ENCODE results near the gene ADGRV1. TPM values are rescaled to one million over a fixed set of nuclear protein-coding genes. Genes with fewer than 3 reads are reported as not detected.

The ADGRV1 gene
- total RNA-seq, 1 donor from 2014 or later, result 7.1 TPM

DNA sequence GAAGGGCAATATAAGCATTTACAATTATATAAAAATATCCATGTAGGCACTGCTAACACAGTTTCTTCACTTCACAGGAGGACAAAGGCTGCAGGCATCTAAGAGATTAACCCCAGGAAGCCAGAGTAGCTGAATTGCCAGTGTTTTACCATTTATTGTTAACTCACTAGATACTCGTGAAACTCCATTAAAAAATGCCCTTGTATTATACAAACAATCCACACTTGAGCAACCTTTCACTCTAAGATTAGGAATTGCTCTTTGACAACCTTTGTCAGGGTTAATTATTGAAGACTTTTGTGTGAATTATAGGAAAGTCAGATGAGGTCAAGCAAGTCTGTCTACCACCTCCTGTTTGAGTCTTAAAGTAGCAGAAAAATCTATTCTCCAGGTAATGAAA is 317.8 kb downstream of the ADGRV1 start:
- DNase-seq, result no peak

DNA sequence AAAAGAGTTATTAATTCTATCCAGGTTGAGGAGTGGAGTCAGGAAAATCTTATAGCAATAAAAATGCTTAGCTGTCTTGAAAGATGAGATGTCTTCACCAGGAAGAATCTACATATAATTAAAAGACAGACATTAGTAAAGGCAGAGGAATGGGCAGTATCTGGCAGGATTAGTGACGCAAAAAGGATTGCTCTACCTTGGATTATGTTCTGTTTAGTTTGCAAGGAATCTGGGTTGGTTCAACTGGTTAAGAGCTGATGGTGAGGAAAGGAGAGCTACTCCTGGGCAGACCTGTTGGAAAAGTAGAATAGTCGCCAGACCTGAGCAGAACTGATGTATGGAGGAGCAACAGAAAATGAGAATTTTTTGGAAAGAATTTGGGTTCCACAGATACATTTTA is 318.5 kb downstream of the ADGRV1 start:
- no peak for DNase-seq

DNA sequence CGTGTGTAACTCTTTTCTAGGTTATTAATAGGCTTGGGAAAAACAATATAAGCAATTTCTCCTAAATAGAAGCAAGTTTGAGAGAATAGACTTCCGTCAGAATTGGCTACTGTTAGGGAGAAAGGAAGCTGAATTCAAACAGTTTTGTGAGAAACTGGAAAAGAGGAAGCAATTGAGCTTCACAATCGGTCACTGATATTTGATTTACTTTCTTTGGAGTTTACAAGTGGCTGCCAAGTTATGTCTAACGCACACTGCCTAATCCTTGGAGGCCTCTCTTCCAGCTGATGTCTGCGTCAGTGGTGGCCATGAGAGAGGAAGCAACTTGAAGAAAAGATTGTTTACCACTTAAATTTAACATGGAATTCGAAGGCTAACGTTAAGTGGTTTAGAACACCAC is 319.5 kb downstream of the ADGRV1 start:
- DNase-seq, result peak; percentile 27

DNA sequence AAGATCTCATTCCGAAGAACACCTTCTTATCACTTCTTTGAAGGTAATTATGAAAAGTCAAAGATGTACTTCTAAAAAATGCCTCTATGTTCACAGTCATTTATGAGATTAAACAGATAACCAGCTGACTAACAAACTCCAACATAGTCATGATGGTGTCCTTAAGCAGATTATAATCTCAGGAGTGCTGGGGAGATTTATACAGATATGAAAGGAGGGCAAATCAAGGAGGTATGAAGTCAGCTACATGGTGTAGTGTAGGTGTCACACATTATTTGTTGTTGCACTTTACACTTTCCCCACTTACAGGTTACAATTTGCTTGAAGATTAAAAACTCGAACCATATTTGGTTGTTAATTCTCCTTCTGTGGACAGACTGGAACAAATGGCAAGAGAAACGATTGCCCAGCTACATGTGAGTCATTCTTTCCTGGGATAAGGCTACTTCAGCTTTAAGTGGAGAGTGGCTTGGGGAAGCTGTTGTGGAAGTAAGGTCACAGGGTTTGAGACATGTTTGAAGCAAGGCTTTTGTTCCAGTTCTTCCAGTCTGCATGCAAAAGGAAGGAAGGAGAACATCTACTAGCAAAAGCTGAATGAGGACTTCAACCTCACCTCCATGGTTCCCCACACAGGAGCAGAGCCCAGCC is 320.1 kb downstream of the ADGRV1 start:
- DNase-seq, result peak; percentile 21

DNA sequence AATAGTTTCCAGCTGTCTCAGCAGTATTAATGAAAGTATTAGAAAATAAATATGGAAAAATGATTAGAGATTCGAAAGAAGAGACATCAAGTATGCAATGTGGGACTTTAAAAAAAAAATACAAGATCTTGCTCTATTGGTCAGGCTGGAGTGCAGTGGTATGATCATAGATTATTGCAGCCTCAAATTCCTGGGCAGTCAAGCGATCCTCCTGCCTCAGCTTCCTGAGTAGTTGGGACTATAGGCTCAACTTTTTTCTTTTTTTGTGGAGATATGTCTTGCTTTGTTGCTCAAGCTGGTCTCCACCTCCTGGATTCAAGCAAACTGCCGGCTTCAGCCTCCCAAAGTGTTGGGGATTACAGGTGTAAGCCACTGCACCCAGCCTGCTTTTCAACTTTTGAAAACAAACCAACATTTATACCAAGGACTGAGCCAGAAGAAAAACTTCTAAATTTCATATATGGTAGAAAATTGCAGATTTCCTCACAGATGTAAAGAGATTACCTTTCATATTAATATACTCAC is 323.1 kb downstream of the ADGRV1 start:
- DNase-seq, result no peak

DNA sequence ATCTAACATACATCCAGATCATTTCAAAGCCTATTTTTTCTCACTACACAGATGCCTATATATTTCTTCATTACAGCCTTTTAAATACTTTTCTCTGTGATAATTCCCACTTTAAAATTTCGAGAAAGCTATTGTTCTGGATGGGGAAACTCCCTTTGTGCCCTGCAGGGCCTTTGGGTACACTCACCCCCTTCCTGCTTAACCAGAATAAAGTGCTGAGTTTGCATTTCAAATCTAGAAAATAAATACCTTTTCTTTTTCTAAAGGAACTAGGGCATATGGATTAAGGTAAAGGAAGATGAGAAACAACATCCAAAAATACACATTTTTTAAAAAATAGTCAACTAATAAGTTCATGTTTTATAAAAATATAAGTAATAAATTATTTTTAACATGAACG is 323.9 kb downstream of the ADGRV1 start:
- DNase-seq, result no peak

DNA sequence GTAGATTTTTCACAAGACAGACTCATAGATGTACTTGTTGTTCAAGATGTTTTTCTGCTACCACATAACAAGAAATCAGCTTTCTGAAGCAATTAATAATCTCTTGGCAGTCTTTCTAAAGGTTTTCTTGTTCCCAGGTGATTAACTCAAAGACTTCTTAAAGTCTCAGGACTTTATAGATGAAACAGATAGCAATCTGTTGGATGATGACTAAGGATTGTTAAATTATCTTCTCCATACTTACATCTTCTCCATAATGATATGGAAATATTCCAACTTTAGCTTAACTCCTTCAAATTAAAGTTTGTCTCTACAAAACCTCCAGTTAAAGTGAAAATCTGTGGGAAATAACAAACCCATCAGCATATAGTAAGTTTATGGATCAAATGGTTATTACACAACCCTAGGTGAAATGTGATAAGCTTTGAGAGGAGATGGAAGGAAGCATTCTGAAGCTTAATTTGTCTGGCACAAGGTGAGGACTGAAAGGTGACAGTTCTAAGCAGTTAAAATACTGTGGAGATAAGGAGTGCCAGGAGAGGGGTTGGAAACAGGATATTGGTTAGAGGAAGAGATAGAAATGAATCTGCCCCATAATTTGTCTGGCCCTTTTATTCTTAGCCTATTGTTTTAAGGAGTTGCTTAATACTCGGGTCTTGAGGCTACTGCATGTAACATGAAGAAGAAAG is 326.7 kb downstream of the ADGRV1 start:
- DNase-seq, result no peak

DNA sequence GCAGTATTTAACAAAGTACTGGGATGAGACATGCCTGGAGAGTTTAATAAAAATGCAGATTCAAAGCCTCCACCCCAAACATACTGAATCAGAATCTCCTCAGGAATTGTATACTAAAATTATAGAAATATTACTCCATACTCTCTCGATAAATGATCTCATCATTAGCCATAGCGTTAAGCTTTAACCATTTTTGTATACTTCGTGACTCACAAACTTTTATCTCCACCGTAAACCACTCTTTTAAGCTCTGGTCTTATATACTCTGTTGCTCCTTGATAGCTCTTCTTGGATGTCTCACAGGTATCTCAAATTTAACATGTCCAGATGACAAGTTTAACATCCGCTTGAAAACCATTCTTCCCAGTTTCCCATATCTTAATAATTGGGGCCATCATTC is 327.8 kb downstream of the ADGRV1 start:
- DNase-seq, result no peak

DNA sequence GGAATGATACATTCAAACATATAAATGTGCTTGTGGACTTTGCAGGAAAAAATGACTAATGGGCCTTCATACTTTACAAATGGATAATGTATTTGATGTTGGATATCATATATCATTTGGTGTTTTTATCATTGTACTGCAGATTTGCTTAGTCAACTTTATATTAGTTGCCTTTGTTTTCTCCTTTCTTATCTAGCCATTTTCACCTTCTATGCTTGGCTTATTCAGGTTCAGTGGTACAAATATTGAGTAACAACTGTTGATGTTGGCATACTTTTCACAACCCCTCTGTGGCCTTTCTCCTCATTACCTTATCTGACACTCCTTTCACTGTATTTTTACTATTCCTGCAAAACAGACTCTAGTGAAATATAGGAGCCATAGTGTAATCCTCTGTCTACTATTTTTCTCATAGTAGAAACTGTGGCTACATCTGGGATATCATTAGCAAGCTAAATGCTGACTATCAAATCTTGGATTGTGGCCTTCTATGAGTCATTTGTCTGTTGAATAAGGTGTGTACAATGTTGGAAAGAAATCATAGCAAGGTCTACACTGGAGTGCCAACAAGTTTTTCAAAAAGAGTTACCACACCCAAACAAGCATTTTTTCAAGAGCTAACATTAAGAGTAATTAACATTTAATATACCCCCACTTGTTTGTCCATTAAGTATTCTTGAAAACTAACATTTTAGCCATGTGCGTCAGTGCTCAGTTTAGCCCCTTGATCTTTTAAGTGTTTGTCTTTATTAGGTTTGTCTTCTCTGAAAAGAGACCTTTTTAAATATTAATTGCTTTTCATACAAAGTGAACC is 330.1 kb downstream of the ADGRV1 start:
- no peak for DNase-seq

DNA sequence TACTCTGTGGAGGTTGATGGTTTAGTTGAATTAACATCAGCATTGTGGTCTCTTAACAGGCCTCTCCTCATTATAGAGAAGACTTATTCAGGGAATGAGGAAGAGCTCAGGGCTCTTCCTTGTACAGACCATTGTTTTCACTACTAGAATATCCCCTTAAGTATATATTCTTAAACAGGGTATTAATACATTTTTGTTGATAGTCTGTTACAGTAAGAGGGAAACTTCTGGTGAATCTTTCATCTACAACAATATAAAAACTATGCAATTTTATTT is 330.7 kb downstream of the ADGRV1 start:
- no peak for DNase-seq

DNA sequence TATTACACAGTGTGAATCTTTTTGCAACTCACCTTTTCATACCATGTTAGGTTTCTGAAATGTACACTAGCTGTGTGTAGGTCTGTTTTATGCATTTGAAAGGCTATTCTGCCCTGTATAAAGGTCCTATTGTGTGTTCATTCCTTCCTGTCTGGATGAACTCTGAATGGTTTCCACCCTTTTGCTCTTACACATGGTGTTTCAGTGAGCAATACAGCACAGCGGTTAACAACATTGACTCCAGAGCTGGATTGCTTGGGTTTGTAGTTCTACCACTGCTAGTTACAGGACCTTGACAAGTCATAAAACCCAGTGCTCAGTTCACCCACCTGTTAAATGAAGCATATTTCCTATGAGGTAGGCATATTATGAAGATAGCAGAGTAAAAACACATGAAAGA is 331.6 kb downstream of the ADGRV1 start:
- no peak for DNase-seq

DNA sequence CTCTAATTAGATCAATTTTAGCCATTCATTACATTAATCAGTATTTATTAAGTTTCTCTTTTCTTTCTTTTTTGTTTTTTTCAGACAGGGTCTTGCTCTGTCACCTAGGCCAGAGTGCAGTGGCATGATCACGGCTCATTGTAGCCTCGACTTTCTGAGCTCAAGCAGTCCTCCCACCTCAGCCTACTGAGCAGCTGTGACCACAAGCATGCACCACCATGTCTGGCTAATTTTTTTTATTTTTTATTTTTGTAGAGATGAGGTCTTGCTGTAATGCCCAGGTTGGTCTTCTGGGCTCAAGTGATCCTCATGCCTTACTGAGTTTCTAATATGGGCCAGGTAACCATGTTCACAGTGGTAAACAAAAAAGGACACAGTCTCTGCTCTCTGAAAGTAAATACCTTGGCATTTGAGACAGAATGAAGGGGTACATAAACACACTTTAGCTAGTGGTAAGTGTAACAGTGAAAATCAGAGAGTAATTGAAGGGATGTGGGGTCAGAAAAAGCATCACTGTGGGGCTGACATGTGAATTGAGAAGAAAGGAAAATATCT is 336.3 kb downstream of the ADGRV1 start:
- no peak for DNase-seq

DNA sequence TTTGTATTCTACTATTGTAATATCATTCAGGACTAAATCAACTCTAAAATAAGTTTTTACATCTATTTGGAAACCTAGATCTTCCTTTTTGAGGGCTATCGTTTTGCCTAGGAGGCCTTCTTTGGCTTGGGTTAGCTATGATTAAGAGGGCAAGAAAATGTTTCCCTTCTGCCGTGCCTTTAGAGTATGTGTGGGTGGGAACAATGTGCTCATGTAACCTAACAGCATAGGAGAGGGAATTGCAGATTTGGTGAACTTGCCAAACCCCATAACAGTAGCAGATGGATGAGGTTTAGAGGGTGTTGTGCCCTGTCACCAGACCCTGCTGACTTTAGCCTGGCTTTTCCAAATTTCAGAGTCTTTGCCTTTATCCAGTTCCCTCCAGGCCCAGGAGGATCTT is 339.0 kb downstream of the ADGRV1 start:
- DNase-seq, result no peak

DNA sequence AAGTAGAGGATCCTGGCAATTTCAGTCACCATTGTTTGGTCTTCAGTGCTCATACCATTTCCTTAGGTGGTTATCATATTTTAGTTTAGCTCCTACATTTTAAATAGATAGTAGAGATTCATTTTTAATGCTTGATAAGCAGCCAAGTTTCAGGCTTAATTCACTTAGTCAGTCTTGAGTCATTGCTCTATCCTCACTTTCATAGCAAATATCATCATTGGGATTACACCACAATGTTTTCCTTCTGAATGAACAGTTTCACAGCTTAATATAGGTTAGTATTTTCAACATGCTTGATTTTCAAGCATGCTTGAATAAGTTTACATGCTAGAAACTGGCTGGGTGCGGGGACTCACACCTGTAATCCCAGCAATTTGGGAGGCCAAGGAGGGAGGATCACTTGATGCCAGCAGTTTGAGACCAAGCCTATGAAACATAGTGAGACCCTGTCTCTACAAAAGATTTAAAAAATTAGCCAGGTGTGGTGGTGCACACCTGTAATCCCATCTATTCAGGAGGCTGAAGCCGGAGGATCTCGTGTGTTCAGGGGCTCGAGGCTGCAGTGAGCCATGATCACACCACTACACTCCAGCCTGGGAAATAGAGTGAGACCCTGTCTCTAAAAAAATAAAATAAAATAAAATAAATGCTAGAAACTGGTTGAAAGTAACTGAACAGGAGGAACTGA is 339.9 kb downstream of the ADGRV1 start:
- DNase-seq, result no peak

DNA sequence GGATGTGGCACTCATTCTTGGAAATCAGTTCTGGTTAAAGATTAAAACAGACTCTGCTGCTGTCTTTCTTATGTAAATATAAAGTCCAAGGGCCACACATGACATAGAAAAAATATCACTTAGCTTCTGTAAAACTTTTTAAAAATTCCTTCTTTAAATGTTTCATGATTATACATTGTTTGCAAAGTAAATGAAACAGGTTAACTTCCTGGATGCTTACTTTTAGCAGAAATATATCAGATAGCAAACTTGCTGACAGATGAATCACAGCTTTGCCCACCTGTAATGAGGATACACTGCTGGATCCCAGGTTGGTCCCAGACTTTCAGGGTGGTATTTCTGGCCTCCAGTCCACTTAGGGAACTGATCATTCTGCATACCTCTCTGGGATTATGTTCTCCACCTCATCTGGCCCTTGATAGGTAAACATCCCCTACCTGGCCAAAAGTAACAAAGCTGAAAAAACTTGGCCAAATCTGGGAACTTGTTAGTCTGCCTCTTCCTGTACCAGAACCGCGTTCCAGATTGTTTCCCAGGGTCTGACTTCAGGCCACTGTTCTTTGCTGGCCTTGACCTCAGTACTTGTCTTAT is 340.5 kb downstream of the ADGRV1 start:
- DNase-seq, result no peak

DNA sequence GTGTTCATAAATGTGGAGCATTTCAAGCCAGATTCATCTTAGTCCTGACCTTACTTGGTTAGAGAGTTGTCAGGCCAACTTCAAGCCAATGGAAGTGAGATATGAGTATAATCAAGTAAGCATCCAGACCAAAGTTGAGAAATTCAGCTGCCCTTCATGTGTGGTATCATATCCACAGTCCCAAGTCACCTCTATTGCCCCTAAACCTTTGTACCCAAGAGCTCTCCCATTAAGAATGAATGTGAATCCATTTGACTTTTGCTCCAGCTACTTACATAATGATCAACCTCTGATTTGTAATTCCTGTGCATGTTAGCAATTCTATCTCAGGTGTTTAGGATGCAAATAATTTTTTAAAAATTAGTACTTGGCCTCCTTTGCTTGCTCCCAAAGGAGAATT is 342.7 kb downstream of the ADGRV1 start:
- no peak for DNase-seq

DNA sequence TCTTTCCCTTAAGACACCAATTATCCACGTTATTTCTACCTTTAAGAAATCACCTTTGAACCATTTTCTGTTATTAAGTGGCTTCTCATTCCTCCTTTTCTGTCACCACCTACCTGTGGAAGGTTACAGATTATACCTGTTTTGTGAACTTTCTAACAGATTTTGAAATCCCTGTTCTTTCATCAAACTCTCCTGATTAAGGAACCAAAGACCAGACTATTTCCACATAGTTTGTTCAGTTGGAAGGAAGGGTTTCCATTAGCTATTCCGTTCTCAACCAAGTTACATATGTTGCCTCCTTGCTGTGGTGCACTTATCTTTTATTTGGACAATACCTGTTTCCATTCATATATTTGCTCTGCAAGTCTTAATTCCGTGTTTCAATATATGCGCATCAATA is 343.6 kb downstream of the ADGRV1 start:
- DNase-seq, result no peak

DNA sequence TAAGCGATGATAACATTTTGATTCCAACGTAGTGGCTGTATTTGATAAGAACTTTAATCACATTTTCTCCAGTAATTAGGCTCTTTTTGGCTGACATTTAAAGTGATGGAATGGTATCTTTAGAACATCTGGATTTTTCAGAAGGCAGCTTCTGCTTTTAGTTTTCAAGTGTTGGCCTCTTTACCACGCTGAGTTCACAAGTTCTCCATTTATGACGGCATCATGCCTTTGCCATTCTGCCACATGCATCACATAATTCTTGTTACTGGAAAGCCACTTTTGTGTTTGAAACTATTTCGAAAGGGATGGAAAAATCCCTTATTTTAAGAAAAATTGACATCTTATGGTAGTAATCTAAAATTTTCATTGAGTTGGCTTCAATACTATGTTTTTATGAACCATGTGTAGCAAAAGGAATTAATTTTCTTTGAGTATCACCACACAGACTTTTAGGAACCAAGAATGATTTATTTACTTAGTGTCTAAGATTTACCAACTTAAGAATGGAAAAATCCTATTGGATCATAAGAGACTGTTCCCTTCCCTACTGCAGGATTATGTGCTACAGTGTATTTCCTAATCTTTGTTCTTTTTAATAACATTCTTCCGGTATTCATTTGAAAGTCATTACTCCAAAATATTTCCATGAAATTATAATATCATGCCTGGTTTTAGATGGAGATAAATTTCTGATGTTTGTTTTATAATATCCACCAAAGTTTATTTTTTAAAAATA is 344.2 kb downstream of the ADGRV1 start:
- DNase-seq, result no peak

DNA sequence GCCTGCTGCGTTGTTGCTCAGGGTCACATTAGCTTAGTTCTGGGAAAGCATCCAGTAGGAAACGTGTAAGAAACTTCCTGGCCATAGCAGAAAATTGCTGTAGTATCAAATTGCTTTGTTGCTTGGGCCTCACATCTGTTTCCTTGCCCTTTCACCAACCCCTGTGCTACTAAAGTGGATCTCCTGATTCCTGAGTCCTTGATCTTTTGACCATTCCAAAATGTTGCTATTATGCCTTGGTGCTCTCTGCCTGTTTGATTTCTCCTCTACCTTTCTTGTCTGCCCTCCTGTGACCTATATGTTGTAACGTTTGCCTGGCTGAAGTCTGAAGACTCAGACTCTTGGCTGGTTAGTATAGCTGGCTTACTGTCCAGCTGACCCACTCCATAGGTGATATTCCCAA is 350.5 kb downstream of the ADGRV1 start:
- peak; percentile 41 for DNase-seq

DNA sequence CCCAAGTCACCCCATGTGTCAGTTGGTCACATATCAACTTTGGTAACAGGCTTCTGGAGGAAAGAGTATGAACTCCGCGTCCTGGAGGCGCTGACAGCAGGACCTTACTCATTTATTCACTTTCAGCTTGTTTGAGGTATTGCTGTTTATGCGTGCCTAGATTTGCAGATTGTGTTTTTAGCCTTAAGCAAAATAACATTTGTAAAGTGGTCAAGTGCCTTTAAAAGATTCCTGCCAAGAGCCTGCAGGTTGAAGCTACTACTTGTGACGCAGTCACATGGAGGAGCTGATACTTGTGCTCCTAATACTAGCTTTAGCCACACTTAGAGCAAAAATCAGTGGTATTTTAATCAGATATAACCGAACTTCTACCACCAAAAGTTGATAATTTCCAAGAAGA is 351.3 kb downstream of the ADGRV1 start:
- no peak for DNase-seq

DNA sequence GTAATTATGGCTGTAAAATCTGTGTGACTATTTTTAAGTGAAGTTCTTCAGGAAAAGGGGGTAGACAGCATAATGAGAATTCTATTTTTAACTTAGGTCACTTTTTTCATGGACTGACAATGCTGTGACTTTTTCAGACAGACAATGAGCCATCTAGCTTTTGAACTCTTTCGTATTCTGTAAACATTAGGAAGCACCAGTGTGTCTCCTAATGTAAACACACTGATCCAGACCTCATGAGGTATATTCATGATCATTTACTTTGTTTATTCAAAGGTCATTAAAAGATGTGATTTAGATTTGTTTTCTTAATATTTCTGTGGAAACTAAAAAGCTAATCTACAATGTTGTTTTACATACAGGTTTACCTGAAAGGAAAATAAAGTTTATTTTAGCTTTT is 352.6 kb downstream of the ADGRV1 start:
- DNase-seq, result no peak

All from tongue (tissue), 2 donors.